ENCODE measurements around the gene MCM3.

The MCM3 gene

GRCh38 chr6:52245425-52245824 lies 39.1 kb downstream of the MCM3 start:
- DNase-seq, result no peak

DNA sequence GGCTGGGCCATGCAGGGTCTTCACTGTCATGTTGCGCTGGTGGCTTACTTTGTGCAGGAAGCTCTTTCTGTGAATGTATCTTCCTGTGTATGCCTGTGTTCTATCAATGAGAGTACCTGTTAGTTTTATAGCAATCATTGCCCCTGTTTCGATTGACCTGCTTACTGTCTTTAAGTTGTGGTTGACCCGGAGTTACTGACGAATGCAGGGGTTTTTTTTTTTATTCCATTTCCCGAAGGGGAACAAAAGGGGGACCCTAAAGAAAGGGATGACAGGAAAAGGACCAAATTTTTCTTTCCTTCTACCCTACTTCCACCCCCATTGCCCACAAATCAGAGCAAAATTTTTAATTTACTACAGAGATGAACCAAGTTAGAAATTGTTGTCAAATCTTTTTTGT lies 40.1 kb downstream of the MCM3 start, which contains the start of gene IL17F:
IL17F (minus strand) TSS at position 101 of the 400 bp plus-strand sequence; CDS start at position 30, 71 bp downstream.
- DNase-seq, result no peak

GRCh38 chr6:52243282-52243893 lies 41.2 kb downstream of the MCM3 start:
- DNase-seq, result no peak

- no peak for DNase-seq
Measured at GRCh38 chr6:52241819-52242218, 42.7 kb downstream of the MCM3 start.

GRCh38 chr6:52233975-52234823 lies 50.3 kb downstream of the MCM3 start:
- peak; percentile 4 for DNase-seq

- no peak for DNase-seq
Measured at GRCh38 chr6:52233005-52233404, 51.5 kb downstream of the MCM3 start.

GRCh38 chr6:52231406-52232127 lies 53.0 kb downstream of the MCM3 start:
- peak; percentile 22 for DNase-seq

DNA sequence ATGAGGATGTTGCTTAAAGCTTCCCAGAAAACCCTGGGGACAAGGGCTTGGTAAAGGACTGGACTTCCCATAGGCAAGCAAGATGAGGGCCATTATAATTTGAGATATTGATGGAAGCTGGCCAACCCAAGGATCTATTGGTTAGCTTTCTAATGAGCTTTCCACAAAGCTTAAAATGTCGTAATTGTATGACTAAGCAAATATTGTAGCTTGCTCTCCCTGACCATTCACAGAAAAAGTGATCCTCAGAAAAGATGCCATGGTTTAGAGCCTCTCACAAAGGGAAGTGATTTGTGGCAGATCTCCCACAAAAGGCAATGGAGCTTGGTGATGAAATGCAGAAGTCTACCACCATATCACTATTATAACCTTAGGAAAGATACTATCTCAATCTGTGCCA lies 53.9 kb downstream of the MCM3 start:
- DNase-seq, result no peak

DNA sequence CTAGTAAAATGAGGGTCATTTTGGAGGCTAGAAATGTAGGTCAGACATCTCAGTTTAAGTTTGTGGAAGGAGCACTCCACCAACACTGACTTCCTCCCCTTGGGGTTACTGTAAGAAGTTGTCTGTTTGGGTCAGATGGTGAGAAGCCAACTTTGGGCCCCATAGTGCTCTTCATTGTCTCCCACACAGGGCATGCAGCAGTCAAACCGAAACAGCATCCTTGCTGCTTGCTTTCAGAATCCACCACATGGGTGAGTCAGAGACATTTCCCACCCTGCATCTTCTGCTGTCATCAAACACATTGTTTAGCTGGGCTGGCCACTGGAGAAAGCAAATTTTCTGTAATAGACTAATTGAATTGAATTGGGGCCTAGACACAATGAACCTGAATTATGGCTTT lies 57.0 kb downstream of the MCM3 start:
- peak; percentile 59 for DNase-seq

DNA sequence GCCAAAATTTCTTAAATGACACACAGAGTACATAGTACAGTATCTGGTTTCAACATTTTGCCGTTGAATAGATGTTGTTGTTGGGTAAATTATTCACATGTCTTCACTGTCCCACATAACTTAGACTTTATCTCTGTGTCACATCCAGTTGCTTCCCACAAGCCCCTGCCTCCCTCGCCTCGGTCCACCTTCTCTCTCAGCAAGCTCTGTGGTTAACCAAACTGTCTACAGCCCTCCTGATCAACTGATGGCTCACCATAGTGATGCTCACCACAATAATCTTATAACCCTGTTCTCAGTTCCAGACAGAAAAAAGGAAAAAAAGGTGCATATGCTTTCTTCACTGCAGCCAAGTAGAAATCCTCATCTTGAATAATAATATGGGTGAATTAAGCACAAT lies 63.2 kb downstream of the MCM3 start:
- DNase-seq, result peak; percentile 22

DNA sequence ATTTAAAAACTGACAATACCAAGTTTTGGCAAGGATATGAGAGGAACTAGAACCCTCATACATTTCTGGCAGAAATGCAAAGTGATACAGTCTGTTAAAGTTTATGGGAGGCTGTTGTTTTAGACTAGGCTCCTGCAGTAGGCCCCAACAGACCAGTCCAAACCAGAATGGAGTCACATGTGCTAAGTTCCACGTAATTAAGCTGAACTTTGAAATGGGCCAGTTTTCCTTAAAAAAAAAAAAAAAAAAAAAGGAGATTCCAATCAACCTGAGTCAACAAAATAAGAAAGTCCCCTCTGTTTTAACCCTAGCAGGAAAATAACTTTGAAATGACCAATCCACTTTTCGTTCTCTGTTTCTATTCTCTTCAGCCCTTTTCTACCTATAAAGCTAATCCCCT lies 66.8 kb downstream of the MCM3 start:
- no peak for DNase-seq

DNA sequence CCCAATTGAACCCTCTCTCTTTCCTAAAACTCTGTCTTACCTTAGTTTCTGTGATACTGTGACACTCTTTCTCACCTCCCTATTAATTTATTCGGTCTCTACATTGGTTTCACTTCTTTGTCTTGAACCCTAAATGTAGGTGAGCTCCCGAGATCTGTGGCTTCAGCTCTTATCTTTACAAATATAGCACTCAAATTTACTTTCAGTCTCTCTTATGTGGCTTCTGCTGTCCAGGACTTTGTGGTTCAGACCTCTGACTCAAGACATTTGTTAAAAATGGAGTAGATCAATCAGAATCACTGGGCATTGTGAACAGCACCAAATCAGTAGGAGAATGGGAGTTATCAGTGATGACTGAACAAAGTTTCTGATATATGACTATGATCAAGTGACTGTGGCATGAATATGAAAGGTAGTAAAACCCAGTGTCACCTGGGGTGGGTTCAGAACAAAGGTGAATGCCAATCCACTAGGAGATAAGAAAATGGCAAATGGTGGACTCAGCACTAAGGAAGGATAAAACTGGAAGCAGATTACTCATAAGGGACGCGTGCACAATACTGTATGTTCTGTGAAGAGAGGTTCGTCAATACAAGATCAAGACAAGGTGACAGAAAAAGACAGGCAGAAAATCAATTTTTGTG lies 67.5 kb downstream of the MCM3 start:
- no peak for DNase-seq

GRCh38 chr6:52215787-52216186 lies 68.8 kb downstream of the MCM3 start:
- DNase-seq, result no peak
